Measurements from ENCODE around the gene ZNF341.

DNA sequence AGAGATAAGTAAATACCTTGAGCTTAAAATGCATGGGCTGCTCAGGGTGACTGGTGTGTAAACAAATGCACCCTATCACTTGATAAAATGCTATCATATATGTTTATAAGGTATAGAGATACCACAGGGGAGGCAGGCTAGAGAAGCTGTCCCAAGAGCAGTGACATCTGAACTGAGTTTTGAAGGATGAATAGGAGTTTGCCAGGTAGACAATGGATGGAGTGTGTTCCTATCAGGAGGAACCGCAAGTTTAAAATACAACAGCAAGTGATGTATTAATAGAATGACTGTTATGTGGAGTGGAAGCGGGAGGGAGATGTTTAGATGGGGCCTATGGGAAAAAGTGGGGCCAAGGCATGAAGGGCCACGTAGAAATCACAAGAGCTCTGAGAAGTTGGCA is 40.6 kb downstream of the ZNF341 start:
- TF ChIP-seq, protein P1, sequence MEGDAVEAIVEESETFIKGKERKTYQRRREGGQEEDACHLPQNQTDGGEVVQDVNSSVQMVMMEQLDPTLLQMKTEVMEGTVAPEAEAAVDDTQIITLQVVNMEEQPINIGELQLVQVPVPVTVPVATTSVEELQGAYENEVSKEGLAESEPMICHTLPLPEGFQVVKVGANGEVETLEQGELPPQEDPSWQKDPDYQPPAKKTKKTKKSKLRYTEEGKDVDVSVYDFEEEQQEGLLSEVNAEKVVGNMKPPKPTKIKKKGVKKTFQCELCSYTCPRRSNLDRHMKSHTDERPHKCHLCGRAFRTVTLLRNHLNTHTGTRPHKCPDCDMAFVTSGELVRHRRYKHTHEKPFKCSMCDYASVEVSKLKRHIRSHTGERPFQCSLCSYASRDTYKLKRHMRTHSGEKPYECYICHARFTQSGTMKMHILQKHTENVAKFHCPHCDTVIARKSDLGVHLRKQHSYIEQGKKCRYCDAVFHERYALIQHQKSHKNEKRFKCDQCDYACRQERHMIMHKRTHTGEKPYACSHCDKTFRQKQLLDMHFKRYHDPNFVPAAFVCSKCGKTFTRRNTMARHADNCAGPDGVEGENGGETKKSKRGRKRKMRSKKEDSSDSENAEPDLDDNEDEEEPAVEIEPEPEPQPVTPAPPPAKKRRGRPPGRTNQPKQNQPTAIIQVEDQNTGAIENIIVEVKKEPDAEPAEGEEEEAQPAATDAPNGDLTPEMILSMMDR (IDR thresholded peaks at IDR 0.05 in 8 of 11, conservative IDR thresholded peaks at IDR 0.05 in 3 of 11) = no peak
- TF ChIP-seq POLR2AphosphoS5 (IDR thresholded peaks at IDR 0.05) (no peak), POLR2A (IDR thresholded peaks at IDR 0.05) (no peak)

All from spleen (tissue), 7 donors.